Hematopoietic multipotent progenitor cell (in vitro differentiated cells): Measurements from ENCODE around the gene SRPX2. TPM values are rescaled to one million over a fixed set of nuclear protein-coding genes. Genes with fewer than 3 reads are reported as not detected.
"Not testable (repeated sequence)": the region's sequence is repeated elsewhere in the genome, so short reads cannot be mapped to it uniquely, and the experiment has no call there.

Experiments used
- DNase-seq, 3 donors: peaks; one replicate each; pipeline ENCODE4 v3.0.0-alpha.2; 2011 to 2015; ENCODE audit warnings: low read depth in 2 of 3, low spot score in 2 of 3
- total RNA-seq: library from RNA; depleted of rRNA; stranded (reverse); fragments of >200 nt; gene quantifications from one replicate; pipeline ENCODE4 v1.2.3, GENCODE V29; 2012

SRPX2 gene
- total RNA-seq, 1 donor = not detected

DNA sequence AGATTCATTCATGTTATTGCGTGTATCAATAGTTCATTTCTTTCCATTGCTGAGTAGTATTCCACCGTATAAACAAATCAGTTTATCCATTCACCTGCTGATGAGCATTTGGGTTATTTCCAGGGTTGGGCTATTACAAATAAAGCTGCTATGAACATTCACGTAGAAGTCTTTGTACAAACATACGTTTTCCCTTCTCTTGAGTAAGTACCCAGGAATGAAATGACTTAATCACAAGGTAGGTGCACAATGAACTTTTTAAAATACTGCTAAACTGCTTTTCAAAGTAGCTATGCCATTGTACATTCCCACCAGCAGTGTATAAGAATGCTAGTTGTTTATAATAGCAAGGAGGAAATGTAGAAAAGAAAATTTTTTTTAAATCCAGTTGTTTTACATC lies 52.0 kb downstream of the SRPX2 start:
- no peak for DNase-seq

DNA sequence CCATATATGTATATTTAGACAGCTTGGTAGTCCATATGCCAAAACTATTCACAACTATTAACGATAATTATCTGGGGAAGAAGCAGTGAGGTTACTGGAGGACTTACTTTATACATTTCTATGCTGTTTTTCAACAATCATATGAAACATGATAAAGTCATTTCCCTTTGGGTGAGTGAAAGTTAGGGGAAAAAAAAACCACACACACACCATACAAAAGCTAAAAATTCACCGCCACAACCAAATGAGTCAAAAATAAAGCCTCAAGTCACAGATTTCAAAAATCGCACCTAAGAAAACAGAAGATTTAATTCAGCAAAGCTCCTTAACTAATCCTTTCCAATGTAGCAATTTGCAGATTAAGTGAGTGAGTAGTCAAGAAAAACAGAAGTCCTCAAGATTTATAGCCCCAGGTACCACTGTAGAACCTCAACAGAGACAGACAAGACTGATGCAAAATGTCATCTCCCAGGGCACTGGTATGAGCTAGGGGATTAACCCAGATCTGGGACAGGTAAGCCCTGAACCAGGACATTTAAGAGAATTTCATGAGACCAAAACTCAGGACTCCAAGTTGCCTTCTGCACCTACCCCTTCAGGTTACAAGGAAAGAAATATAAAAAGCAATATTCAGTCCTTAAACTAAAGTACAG lies 52.8 kb downstream of the SRPX2 start:
- DNase-seq = no peak

DNA sequence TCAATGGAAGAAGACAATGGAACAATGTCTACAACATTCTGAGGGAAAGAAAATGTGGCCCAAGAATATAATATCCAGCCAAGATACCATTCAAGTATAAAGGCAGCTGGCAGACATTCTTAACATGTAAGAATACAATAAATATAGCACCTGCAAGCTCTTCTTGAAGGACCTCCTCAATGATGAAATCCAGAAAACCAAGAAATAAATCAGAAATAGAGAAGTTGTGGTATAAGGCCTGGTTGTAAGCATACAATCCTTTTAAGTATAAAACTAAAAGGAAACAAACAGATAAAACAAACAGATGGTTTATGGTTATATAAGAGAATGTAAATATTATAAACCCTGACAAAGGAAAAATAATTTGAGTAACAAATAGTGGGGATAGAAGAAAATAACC lies 54.6 kb downstream of the SRPX2 start:
- DNase-seq = peak in 2 of 3 donors; percentile 15 to 66

DNA sequence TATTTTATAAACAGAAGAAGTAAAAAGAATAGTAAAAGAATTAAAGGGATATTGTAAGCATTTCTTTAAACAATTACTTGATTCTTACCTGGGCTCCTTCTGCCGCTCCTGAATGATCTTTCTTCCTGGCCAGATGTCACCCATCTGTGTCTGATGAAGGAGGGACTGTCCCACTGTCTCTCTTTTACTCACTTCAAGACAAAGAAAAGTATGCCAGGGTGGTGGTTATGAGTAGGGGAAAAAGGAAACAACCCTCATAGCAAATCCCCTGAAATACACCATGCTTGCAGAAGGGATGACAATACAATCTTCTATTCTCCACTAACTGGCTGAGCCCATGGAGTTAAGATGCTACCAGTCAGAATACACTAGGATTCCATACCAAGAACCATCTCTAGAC lies 56.8 kb downstream of the SRPX2 start:
- DNase-seq = no peak

DNA sequence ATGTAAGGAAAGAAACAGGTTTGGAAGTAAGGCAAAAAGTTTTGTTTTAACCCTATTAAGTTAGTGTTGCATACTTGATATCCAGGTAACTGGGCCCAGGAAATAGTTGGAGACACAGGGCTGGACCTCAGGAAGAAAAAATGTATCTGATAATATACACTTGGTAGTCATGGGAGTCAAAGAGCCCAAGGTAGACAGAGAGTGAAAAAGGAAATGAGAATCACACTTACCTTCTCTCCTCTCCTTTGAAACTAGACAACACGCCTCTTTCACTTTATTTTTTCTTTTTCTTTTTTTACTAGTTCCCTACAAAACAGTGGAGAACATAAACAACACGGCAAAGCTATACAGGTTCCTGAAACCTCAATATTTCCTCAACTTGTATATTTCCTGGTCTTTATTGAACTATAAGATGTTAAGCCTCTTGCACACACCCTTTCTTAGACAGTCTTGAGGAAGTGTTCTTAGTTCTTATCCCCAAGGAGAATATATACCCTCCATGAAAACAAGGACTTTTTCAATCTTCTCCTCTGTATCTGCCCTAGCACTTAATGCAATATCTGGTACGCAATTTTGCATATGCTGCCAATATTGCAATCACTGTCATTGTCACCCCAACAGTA lies 60.7 kb downstream of the SRPX2 start:
- DNase-seq = no peak

DNA sequence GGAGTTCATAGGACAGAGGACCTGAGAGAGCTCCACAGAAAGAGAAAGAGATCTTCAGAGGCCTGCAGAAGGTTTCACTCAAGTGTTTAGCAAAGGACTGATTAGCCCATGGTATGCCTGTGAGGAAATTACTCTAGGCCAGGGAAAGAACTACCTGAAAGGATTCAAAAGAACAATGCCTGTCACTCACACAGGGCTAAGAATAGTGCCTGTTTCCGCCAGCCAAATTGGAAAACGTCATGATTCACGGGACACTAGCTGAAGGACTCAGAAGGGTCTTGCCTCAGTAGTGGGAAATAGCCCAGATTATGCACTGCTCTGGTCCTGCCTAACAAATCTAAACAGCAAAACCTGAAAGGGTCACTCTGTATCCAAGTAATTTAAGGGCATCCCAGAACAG lies 66.8 kb downstream of the SRPX2 start:
- no peak for DNase-seq

DNA sequence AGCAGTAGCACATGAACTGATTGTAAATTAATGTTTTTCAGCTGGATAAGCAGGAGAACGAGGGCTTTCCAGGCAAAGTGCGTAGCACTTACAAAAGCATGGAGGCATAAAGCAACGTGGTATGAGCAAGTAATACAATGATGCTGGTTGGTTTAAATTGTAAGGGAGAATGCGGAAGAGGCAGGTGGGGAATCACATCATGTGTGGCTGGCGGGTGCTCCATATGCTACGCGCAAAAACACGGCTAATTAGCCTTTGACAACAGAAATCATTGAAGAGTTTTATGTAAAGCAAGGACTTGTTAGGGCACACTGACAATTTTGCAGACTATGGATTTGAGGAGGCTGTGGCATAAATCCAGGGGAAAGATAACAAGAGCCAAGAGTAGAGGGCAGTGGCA lies 73.4 kb downstream of the SRPX2 start:
- DNase-seq = no peak

DNA sequence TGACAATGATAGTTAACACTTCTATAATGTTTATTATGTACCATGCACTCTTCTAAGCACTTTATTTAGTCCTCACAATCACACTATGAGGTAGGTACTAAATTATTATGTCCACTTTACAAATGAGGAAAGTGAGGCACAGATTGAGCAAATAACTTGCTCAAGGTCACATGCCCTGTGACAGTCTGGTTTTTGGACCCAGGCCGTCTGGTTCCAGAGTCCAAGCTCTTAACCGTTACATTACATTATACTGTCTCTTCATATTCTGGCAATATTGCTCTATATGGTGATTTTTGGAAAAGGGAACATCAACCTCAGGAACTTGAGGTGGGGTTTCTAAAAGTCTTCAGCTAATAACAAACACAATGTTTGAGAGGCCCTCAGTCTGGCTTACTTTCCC lies 75.1 kb downstream of the SRPX2 start:
- no peak for DNase-seq

DNA sequence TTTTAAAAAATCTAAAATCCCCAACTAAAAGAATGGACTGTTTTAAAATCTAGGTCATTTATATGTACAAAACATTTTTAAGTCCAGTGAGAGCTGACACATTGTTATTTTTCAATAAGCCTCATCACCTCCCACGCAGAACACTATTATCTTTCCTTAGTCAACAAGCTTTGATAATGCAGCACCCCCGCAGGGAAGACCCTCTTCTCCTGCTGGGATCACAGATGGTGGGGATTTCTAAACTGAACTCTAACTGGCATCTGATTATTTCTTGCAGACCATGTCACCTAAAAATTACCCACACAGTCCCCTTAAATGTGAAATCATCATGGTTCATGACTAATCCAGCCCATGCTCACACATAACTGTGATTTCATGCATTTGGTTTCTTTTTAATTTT lies 76.3 kb downstream of the SRPX2 start:
- no peak for DNase-seq

DNA sequence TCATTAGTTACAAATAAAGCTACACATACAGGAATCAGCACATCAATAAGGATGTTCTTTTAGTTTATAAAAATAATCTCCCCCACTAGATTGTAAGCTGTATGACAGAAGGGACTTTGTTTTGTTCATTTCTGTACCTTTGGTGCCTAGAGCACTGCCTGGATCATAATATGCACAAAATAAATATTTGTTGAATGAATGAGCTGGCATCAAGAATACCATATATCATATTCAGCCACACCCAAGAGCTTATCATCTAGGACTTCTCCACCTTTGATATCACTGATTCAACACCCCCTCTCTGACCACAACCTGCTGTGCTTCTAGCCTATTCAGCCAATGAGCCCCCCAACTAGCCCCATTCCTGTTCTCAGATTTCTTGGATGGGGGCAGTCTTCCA lies 77.3 kb downstream of the SRPX2 start:
- no peak for DNase-seq

DNA sequence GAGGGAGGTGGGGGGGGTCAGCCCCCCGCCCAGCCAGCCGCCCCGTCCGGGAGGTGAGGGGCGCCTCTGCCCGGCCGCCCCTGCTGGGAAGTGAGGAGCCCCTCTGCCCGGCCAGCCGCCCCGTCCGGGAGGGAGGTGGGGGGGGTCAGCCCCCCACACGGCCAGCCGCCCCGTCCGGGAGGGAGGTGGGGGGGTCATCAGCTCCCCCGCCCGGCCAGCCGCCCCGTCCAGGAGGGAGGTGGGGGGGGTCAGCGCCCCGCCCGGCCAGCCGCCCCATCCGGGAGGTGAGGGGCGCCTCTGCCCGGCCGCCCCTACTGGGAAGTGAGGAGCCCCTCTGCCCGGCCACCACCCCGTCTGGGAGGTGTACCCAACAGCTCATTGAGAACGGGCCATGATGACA lies 80.0 kb downstream of the SRPX2 start:
- not testable (repeated sequence) for DNase-seq

Other genes with a start within 250 kb of the SRPX2 start
- under 0.01 TPM for gene PCDH19, start 233.9 kb upstream of the SRPX2 start, total RNA-seq
- not detected for gene TNMD, start 59.3 kb upstream of the SRPX2 start, total RNA-seq
- 1.1 TPM for gene TSPAN6, start 7.4 kb upstream of the SRPX2 start, total RNA-seq
- gene SYTL4, start 87.9 kb downstream of the SRPX2 start, total RNA-seq = 11.3 TPM
- 14.5 TPM for gene CSTF2, start 176.2 kb downstream of the SRPX2 start, total RNA-seq
- not detected for gene NOX1, start 230.2 kb downstream of the SRPX2 start, total RNA-seq